Nephron progenitor cell (in vitro differentiated cells): Measurements from ENCODE around the gene PCBP1.
"Not testable (repeated sequence)": the region's sequence is repeated elsewhere in the genome, so short reads cannot be mapped to it uniquely, and the experiment has no call there.

ENCODE experiments used
- DNase-seq: peaks from one replicate; pipeline ENCODE4 v3.0.0; 2021
- H3K27ac Mint-ChIP-seq: 2 replicates; pipeline ENCODE4 v1.8.0; 2021; ENCODE audit warnings: mild to moderate bottlenecking, moderate library complexity, mixed read lengths
- H3K27me3 Mint-ChIP-seq: 2 replicates; pipeline ENCODE4 v1.8.0; 2021; ENCODE audit warnings: mild to moderate bottlenecking, low read depth, mixed read lengths; ENCODE audit not compliant: poor library complexity
- H3K36me3 Mint-ChIP-seq: 2 replicates; pipeline ENCODE4 v1.8.0; 2021; ENCODE audit warnings: low read depth, mixed read lengths
- H3K4me1 Mint-ChIP-seq: 2 replicates; pipeline ENCODE4 v1.8.0; 2021; ENCODE audit warnings: mixed read lengths
- H3K4me3 Mint-ChIP-seq: 2 replicates; pipeline ENCODE4 v1.8.0; 2021; ENCODE audit warnings: mild to moderate bottlenecking, moderate library complexity, mixed read lengths
- H3K9me3 Mint-ChIP-seq: 2 replicates; pipeline ENCODE4 v1.8.0; 2021; ENCODE audit warnings: mild to moderate bottlenecking, moderate library complexity, mixed read lengths
- CTCF ChIP-seq: fragments of 200-600 bp; sonication (generic); IDR thresholded peaks from 2 replicates; pipeline ENCODE4 v1.5.0; 2021; ENCODE audit warnings: antibody characterized with exemption

PCBP1 gene

DNA sequence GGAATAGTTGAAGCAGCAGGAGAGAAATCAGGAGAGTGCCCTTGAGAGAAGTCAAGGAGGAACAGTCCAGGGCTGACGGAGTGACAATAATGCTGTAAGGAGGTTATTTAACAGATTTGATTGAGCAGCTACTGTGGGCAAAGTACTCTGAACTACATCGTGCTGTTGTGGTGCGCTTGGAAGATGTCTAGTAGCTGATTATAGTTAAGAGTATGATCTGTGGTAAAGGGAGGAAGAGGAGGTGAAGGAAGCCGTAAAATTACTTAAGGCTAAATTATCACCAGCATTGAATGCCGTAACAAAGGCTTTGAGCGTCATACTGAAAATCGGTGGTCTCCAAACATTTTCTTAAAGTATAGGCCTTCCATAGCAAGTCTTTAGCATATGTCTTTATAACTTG is 4.5 kb downstream of the PCBP1 start:
- DNase-seq: no peak
- no peaks in the 10 kb centered on the region for H3K9me3 Mint-ChIP-seq
- peaks cover 41% of the 10 kb centered on the region for H3K36me3 Mint-ChIP-seq
- TF ChIP-seq CTCF: no peak
- H3K27ac Mint-ChIP-seq: no peak overlapping the region
- peaks cover 29% of the 10 kb centered on the region for H3K4me1 Mint-ChIP-seq
- peaks cover 4% of the 10 kb centered on the region for H3K27me3 Mint-ChIP-seq
- no peak overlapping the region for H3K4me3 Mint-ChIP-seq

- H3K4me3 Mint-ChIP-seq, DNase-seq, H3K27ac Mint-ChIP-seq, H3K27me3 Mint-ChIP-seq, H3K9me3 Mint-ChIP-seq: not testable (repeated sequence)
- Mint-ChIP-seq H3K4me1 (peaks cover 26% of the 10 kb centered on the region), H3K36me3 (peaks cover 39% of the 10 kb centered on the region)
These were observed 5.4 kb downstream of the PCBP1 start for GRCh38 chr2:70092576-70093243.

GRCh38 chr2:70094171-70094977 is 7.1 kb downstream of the PCBP1 start:
- DNase-seq: no peak
- Mint-ChIP-seq H3K9me3 (no peaks in the 10 kb centered on the region), H3K27ac (peak overlapping the region; percentile 6), H3K4me3 (no peak overlapping the region), H3K27me3 (no peaks in the 10 kb centered on the region), H3K36me3 (peaks cover 23% of the 10 kb centered on the region), H3K4me1 (peaks cover 11% of the 10 kb centered on the region)
- no peak for TF ChIP-seq CTCF

DNA sequence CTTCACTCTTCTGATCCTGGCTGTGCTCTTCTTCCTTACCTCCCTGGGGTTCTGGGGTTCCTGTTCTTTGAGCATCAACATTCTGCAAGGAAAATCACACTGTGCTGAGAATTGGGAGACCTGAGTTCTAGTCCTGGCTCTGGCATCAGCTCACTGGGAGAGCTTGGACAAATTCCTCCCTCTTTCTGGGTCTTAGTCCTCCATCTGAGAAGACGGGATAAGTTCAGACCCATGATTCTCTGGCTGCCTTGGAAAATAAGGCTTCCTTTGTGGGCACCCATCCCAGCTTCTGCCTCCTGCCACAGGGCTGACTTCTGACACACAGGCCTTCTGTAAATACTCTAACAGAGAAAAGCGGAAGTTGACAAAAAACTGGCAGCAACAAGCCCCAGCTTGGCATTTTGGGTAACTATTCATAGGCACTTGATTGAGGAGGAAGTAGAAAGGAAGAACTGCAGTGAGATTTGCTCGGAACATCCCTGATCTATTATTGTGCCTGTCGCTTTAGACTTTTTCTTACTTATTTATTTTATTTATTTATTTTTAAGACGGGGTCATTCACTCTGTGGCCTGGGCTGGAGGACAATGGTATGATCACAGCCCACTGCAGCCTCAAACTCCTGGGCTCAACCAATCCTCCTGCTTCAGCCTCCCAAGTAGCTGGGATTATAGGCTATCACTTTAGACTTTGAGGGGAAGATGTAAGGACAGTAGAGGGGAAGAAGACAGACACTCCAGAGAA is 7.9 kb downstream of the PCBP1 start:
- no peak for DNase-seq
- H3K9me3 Mint-ChIP-seq: no peaks in the 10 kb centered on the region
- H3K27ac Mint-ChIP-seq: peak overlapping the region; percentile 6
- TF ChIP-seq CTCF: no peak
- H3K4me3 Mint-ChIP-seq: no peak overlapping the region
- peaks cover 18% of the 10 kb centered on the region for H3K36me3 Mint-ChIP-seq
- H3K27me3 Mint-ChIP-seq: no peaks in the 10 kb centered on the region
- H3K4me1 Mint-ChIP-seq: peaks cover 5% of the 10 kb centered on the region

DNA sequence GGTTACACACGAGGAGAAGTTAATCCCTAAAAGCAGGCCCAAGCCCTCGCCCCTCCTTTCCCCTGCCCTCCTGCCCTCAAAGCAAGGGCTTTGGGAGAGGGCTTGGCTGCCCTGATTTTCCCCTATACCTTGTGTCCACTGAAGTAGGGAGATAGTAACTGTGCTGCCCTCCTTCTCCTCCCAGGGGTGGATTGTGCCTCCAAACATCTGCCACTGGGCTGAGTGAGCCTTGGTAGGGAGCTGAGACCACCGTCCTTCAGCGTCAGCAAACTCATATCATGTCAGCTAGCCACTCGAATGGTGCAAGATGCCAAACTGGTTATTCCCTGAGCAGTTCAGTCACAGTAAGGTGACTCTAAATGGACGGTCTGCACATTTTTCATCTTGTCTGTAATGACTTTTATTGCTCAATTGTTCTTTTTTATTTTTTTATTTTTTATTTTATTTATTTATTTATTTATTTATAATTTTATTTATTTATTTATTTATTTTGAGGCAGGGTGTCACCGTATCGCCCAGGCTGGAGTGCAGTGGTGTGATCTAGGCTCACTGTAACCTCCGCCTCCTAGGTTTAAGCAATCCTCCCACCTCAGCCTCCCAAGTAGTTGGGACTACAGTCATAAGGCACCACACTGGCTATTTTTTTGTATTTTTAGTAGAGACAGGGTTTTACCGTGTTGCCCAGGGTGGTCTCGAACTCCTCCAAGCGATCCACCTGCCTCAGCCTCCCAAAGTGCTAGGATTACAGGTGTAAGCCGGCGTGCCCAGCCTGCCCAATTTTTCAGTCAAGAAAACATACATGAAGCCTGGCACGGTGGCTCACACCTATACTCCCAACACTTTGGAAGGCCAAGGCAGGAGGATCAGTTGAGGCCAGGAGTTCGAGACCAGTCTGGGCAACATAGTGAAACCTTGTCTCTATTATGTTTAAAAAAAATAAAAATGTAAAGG is 8.7 kb downstream of the PCBP1 start:
- H3K27ac Mint-ChIP-seq: no peak overlapping the region
- no peak for DNase-seq
- no peaks in the 10 kb centered on the region for H3K27me3 Mint-ChIP-seq
- H3K9me3 Mint-ChIP-seq: no peaks in the 10 kb centered on the region
- TF ChIP-seq CTCF: no peak
- no peak overlapping the region for H3K4me3 Mint-ChIP-seq
- H3K36me3 Mint-ChIP-seq: peaks cover 13% of the 10 kb centered on the region
- peaks cover 6% of the 10 kb centered on the region for H3K4me1 Mint-ChIP-seq
